Uterus (tissue), 4 donors: ENCODE data around the gene ACTRT2. TPM values are rescaled to one million over a fixed set of nuclear protein-coding genes. Genes with fewer than 3 reads are reported as not detected.

Source experiments
- DNase-seq, 2 donors: peaks; one replicate each; pipeline ENCODE4 v3.0.0-alpha.2; 2019 to 2020
- H3K27ac ChIP-seq, 2 donors: fragments of 200-600 bp; sonication (generic); 1 replicate in 1 of 2; 2 replicates in 1 of 2; pipeline ENCODE4 v1.5.1; 2016 to 2018
- H3K27me3 ChIP-seq, 2 donors: fragments of 200-600 bp; sonication (generic); one replicate each; pipeline ENCODE4 v1.5.1; 2018 to 2019; ENCODE audit warnings: control low read depth in 1 of 2
- H3K36me3 ChIP-seq, 2 donors: fragments of 200-600 bp; sonication (generic); one replicate each; pipeline ENCODE4 v1.5.1; 2019; ENCODE audit warnings: control low read depth in 1 of 2
- H3K4me1 ChIP-seq, 2 donors: fragments of 200-600 bp; sonication (generic); one replicate each; pipeline ENCODE4 v1.5.1; 2018 to 2019; ENCODE audit warnings: control low read depth in 1 of 2
- H3K4me3 ChIP-seq, 2 donors: fragments of 200-600 bp; sonication (generic); 1 replicate in 1 of 2; 2 replicates in 1 of 2; pipeline ENCODE4 v1.5.1; 2018 to 2019; ENCODE audit warnings: mild to moderate bottlenecking in 1 of 2
- H3K9me3 ChIP-seq, 2 donors: fragments of 200-600 bp; sonication (generic); one replicate each; pipeline ENCODE4 v1.5.1; 2019; ENCODE audit warnings: control low read depth in 1 of 2
- CTCF ChIP-seq, 4 experiments: fragments of 200-600 bp in 2 of 4; fragments of 450-650 bp in 2 of 4; sonication (generic) in 2 of 4; IDR thresholded peaks; one replicate each; pipeline ENCODE4 v1.5.1; 2016 to 2019; ENCODE audit warnings: antibody characterized with exemption in 4 of 4, mild to moderate bottlenecking in 2 of 4, moderate library complexity in 1 of 4
- POLR2A ChIP-seq, 2 donors: fragments of 450-650 bp; IDR thresholded peaks; one replicate each; pipeline ENCODE4 v1.6.1; 2016; ENCODE audit warnings: antibody characterized with exemption in 2 of 2, mild to moderate bottlenecking in 1 of 2, moderate library complexity in 1 of 2
- intact Hi-C: fragments of 100-400 bp; cut with DNase I; formaldehyde crosslinking; loops from one replicate; pipeline ENCODE4 v1.15.1; 2023; ENCODE audit warnings: low total_unique reads
- total RNA-seq, 4 donors: library from RNA; depleted of rRNA in 3 of 4; stranded (reverse); fragments of >200 nt in 3 of 4; gene quantifications; one replicate each; pipeline versions ENCODE4 v1.1.0 to v1.2.4, GENCODE V29; 2014 to 2023
- donor health status: DM: yes; HTN: yes; CAD: no.

ACTRT2 gene
- total RNA-seq, 4 donors from 2014 or later = not detected

DNA sequence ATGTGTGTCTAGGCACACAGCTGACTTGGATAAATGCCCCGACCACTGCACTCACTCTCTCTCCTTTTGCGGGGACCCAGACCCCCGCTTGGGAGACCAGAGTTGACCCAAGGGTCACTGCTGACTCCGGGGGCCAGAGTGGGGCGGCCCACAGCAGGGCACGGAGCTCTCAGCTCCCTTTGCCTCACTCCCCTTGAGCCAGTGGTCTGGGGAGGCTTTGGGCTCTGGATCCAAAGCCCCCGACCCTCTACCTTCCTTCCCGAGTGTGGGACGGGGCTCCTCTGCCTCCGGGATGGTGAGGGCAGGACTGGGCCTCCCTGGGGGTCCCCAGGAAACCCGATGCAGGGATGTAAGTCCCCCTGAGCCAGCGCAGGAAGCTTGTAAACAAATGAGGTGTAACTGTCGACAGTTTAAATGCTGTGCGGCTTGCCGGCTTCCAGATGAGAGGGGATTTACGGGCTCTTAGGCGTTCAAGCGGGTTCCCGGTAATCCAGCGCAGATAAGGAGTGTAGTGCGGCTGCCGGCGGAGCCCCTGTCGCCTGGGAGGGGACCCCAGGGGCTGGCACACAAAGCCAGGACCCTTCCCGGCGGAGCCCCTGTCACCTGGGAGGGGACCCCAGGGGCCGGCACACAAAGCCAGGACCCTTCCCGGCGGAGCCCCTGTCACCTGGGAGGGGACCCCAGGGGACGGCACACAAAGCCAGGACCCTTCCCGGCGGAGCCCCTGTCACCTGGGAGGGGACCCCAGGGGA, 7.4 kb downstream of the ACTRT2 start:
- TF ChIP-seq POLR2A (IDR thresholded peaks at IDR 0.05) = no peak
- TF ChIP-seq CTCF (IDR thresholded peaks at IDR 0.05) = no peak
- Histone ChIP-seq H3K36me3 (no peaks in the 10 kb centered on the region), H3K27me3 (peaks cover 0 to 4% of the 10 kb centered on the region in 2 donors), H3K27ac (no peak overlapping the region), H3K4me3 (no peak overlapping the region), H3K9me3 (no peaks in the 10 kb centered on the region), H3K4me1 (no peaks in the 10 kb centered on the region)
- intact Hi-C loops = no loop called here
- no peak for DNase-seq

DNA sequence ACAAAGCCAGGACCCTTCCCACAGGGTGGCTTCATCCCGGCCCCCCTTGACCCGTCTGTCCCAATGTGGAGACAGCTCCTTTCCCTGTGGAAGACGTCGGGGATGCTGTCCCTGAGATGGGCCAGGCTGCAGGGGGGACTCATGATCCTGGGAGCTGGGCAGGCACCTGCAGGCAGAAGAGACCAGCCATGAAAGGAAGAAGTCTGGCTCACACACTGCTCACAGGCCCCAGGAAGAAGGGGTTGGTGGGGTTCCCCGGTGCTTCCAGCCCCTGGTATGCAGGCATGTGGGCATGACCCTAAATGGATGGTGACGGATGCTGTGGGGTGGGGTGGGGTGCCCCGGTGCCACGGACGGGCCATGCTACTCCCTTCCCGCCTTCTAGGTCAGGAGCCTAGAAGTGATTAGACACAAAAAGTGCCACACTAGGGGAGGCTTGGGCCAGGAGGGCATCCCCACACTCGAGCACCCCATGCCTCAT, 8.3 kb downstream of the ACTRT2 start:
- DNase-seq = no peak
- peaks cover 0 to 4% of the 10 kb centered on the region in 2 donors for H3K27me3 ChIP-seq
- no peaks in the 10 kb centered on the region for H3K4me1 ChIP-seq

GRCh38 chr1:3029991-3030662, 8.9 kb downstream of the ACTRT2 start:
- no peak for DNase-seq
- TF ChIP-seq CTCF (IDR thresholded peaks at IDR 0.05) (no peak), POLR2A (IDR thresholded peaks at IDR 0.05) (no peak)
- Histone ChIP-seq H3K27ac (no peak overlapping the region), H3K36me3 (no peaks in the 10 kb centered on the region), H3K9me3 (no peaks in the 10 kb centered on the region), H3K4me1 (no peaks in the 10 kb centered on the region), H3K27me3 (peaks cover 0 to 4% of the 10 kb centered on the region in 2 donors), H3K4me3 (no peak overlapping the region)
- intact Hi-C loops = no loop called here

More for the DNA sequence above, 8.3 kb downstream of the ACTRT2 start:
- Histone ChIP-seq H3K4me3 (no peak overlapping the region), H3K27ac (no peak overlapping the region), H3K36me3 (no peaks in the 10 kb centered on the region), H3K9me3 (no peaks in the 10 kb centered on the region)
- intact Hi-C loops = no loop called here
- no peak for TF ChIP-seq CTCF (IDR thresholded peaks at IDR 0.05)
- TF ChIP-seq POLR2A (IDR thresholded peaks at IDR 0.05) = no peak

GRCh38 chr1:3030663-3031381, 9.6 kb downstream of the ACTRT2 start:
- H3K27ac ChIP-seq = no peak overlapping the region

More at GRCh38 chr1:3030663-3031381, 9.6 kb downstream of the ACTRT2 start:
- no peak for DNase-seq
- no peaks in the 10 kb centered on the region for H3K9me3 ChIP-seq
- no peak overlapping the region for H3K4me3 ChIP-seq
- TF ChIP-seq CTCF (IDR thresholded peaks at IDR 0.05) (no peak), POLR2A (IDR thresholded peaks at IDR 0.05) (no peak)
- intact Hi-C loops = no loop called here
- H3K27me3 ChIP-seq = peaks cover 0 to 4% of the 10 kb centered on the region in 2 donors
- no peaks in the 10 kb centered on the region for H3K36me3 ChIP-seq
- H3K4me1 ChIP-seq = no peaks in the 10 kb centered on the region
